H9 (cell line): ENCODE data around the gene MYH11. TPM values are rescaled to one million over a fixed set of nuclear protein-coding genes. Genes with fewer than 3 reads are reported as not detected.

Source experiments
- DNase-seq: peaks from one replicate; pipeline ENCODE4 v3.0.0-alpha.2; 2017
- H2AFZ ChIP-seq: one replicate; pipeline ENCODE4 v1.6.1; 2013; ENCODE audit warnings: mild to moderate bottlenecking, low read length, control low read depth, moderate library complexity
- H2AK5ac ChIP-seq: 2 replicates; pipeline ENCODE4 v1.6.1; 2013; ENCODE audit warnings: low read length, control low read depth, mixed read lengths; ENCODE audit not compliant: insufficient read length
- H2BK120ac ChIP-seq: one replicate; pipeline ENCODE4 v1.6.1; 2013; ENCODE audit warnings: low read depth, mild to moderate bottlenecking, low read length, control low read depth, inconsistent platforms; ENCODE audit not compliant: poor library complexity, severe bottlenecking
- H2BK12ac ChIP-seq: 2 replicates; pipeline ENCODE4 v1.6.1; 2013; ENCODE audit warnings: low read length, control low read depth, mixed read lengths, low read depth; ENCODE audit not compliant: insufficient read length
- H2BK15ac ChIP-seq: 2 replicates; pipeline ENCODE4 v1.6.1; 2013; ENCODE audit warnings: low read depth, low read length, control low read depth
- H2BK20ac ChIP-seq: one replicate; pipeline ENCODE4 v1.6.1; 2013; ENCODE audit warnings: low read depth, mild to moderate bottlenecking, low read length, control low read depth, inconsistent platforms; ENCODE audit not compliant: poor library complexity, severe bottlenecking
- H2BK5ac ChIP-seq: 2 replicates; pipeline ENCODE4 v1.6.1; 2013; ENCODE audit warnings: low read length, control low read depth, mixed read lengths; ENCODE audit not compliant: insufficient read length
- H3K14ac ChIP-seq: 2 replicates; pipeline ENCODE4 v1.6.1; 2013; ENCODE audit warnings: low read length, control low read depth; ENCODE audit not compliant: insufficient read depth
- H3K18ac ChIP-seq: 2 replicates; pipeline ENCODE4 v1.6.1; 2013; ENCODE audit warnings: low read depth, mild to moderate bottlenecking, mixed read lengths, low read length, control low read depth; ENCODE audit not compliant: insufficient read length
- H3K23ac ChIP-seq: 2 replicates; pipeline ENCODE4 v1.6.1; 2013; ENCODE audit warnings: low read length, control low read depth, mixed read lengths, low read depth; ENCODE audit not compliant: insufficient read length
- H3K23me2 ChIP-seq: 2 replicates; pipeline ENCODE4 v1.6.1; 2013; ENCODE audit warnings: low read depth, mild to moderate bottlenecking, mixed read lengths, low read length, control low read depth; ENCODE audit not compliant: insufficient read length, poor library complexity, severe bottlenecking
- H3K27ac ChIP-seq: 2 replicates; pipeline ENCODE4 v1.5.1; 2013; ENCODE audit warnings: low read length, control low read depth, mixed read lengths, low read depth; ENCODE audit not compliant: insufficient read length
- H3K27me3 ChIP-seq: 2 replicates; pipeline ENCODE4 v1.6.1; 2013; ENCODE audit warnings: low read length, control low read depth, inconsistent platforms; ENCODE audit not compliant: insufficient read depth
- H3K4ac ChIP-seq: 2 replicates; pipeline ENCODE4 v1.6.1; 2013; ENCODE audit warnings: low read depth, mild to moderate bottlenecking, control low read depth, inconsistent platforms, low read length, moderate library complexity
- H3K4me1 ChIP-seq: 2 replicates; pipeline ENCODE4 v1.6.1; 2013; ENCODE audit warnings: low read length, control low read depth, inconsistent platforms; ENCODE audit not compliant: insufficient read depth
- H3K4me2 ChIP-seq: 2 replicates; pipeline ENCODE4 v1.6.1; 2013; ENCODE audit warnings: low read length, control low read depth, mixed read lengths; ENCODE audit not compliant: insufficient read length, insufficient read depth
- H3K56ac ChIP-seq: 2 replicates; pipeline ENCODE4 v1.6.1; 2013; ENCODE audit warnings: low read depth, mild to moderate bottlenecking, mixed read lengths, low read length, control low read depth; ENCODE audit not compliant: insufficient read length
- H3K79me1 ChIP-seq: 2 replicates; pipeline ENCODE4 v1.6.1; 2013; ENCODE audit warnings: low read depth, mild to moderate bottlenecking, moderate library complexity, low read length, control low read depth, inconsistent platforms; ENCODE audit not compliant: insufficient read depth, poor library complexity, severe bottlenecking
- H3K79me2 ChIP-seq: 2 replicates; pipeline ENCODE4 v1.6.1; 2013; ENCODE audit warnings: low read length, control low read depth, inconsistent platforms; ENCODE audit not compliant: insufficient read depth
- H3K9ac ChIP-seq: 2 replicates; pipeline ENCODE4 v1.6.1; 2013; ENCODE audit warnings: low read length, control low read depth, mixed read lengths; ENCODE audit not compliant: insufficient read length; ENCODE audit errors: extremely low read depth
- H3K9me3 ChIP-seq: one replicate; pipeline ENCODE4 v1.6.1; 2013; ENCODE audit warnings: low read depth, low read length, inconsistent platforms; ENCODE audit not compliant: control insufficient read depth
- H3T11ph ChIP-seq: one replicate; pipeline ENCODE4 v1.6.1; 2013; ENCODE audit warnings: mild to moderate bottlenecking, low read length, control low read depth, inconsistent platforms
- H4K20me1 ChIP-seq: one replicate; pipeline ENCODE4 v1.6.1; 2013; ENCODE audit not compliant: control insufficient read depth, insufficient read length, insufficient read depth
- H4K5ac ChIP-seq: 2 replicates; pipeline ENCODE4 v1.6.1; 2013; ENCODE audit warnings: low read depth, mild to moderate bottlenecking, mixed read lengths, low read length, control low read depth; ENCODE audit not compliant: insufficient read length
- H4K8ac ChIP-seq: replicated peaks from 2 replicates; pipeline ENCODE4 v1.6.1; 2013; ENCODE audit warnings: low read length, control low read depth, mixed read lengths, low read depth; ENCODE audit not compliant: insufficient read length
- H4K91ac ChIP-seq: 2 replicates; pipeline ENCODE4 v1.6.1; 2013; ENCODE audit warnings: low read depth, mild to moderate bottlenecking, moderate library complexity, mixed read lengths, low read length, control low read depth; ENCODE audit not compliant: insufficient read length
- H3K27ac Mint-ChIP-seq, 3 experiments: 2 replicates in 2 of 3; 3 replicates in 1 of 3; pipeline ENCODE4 v1.8.0; 2020 to 2021; ENCODE audit warnings: mixed read lengths in 3 of 3, mild to moderate bottlenecking in 1 of 3, moderate library complexity in 1 of 3
- H3K27me3 Mint-ChIP-seq: 2 replicates; pipeline ENCODE4 v1.8.0; 2021; ENCODE audit warnings: low read depth, mild to moderate bottlenecking, moderate library complexity, mixed read lengths
- H3K36me3 Mint-ChIP-seq, 3 experiments: 2 replicates in 2 of 3; 3 replicates in 1 of 3; pipeline ENCODE4 v1.8.0; 2020 to 2021; ENCODE audit warnings: low read depth in 3 of 3, mixed read lengths in 3 of 3; ENCODE audit not compliant: insufficient read depth in 1 of 3
- H3K4me1 Mint-ChIP-seq, 2 experiments: 2 replicates each; pipeline ENCODE4 v1.8.0; 2020; ENCODE audit warnings: mixed read lengths in 2 of 2
- H3K4me3 Mint-ChIP-seq, 2 experiments: 2 replicates in 1 of 2; 3 replicates in 1 of 2; pipeline ENCODE4 v1.8.0; 2020 to 2021; ENCODE audit warnings: mild to moderate bottlenecking in 2 of 2, mixed read lengths in 2 of 2, moderate library complexity in 1 of 2
- H3K9me3 Mint-ChIP-seq, 2 experiments: 2 replicates in 1 of 2; 3 replicates in 1 of 2; pipeline ENCODE4 v1.8.0; 2020; ENCODE audit warnings: mild to moderate bottlenecking in 2 of 2, mixed read lengths in 2 of 2, moderate library complexity in 1 of 2
- CTCF ChIP-seq: fragments of 200-600 bp; sonication (generic); conservative IDR thresholded peaks from 3 replicates; pipeline ENCODE4 v1.8.0; 2021; ENCODE audit warnings: antibody characterized with exemption, mild to moderate bottlenecking
- WGBS: extraction: QIAGEN DNeasy Blood & Tissue Kit; methylation state at CpG from one replicate; pipeline ENCODE4 v1.1.7; 2013; ENCODE audit warnings: missing lambda C conversion rate, low lambda C conversion rate, mixed read lengths; ENCODE audit not compliant: insufficient read length; ENCODE audit errors: extremely low coverage; 5-methylcytosine and 5-hydroxymethylcytosine counted together
- total RNA-seq: library from RNA; stranded (reverse); gene quantifications from 2 replicates; pipeline ENCODE4 v1.2.1, GENCODE V29; 2021

MYH11 gene
- total RNA-seq, 1 experiment from 2014 or later = 0.42 TPM

GRCh38 chr16:15716694-15717447 is 140.0 kb downstream of the MYH11 start:
- no peak overlapping the region for H3T11ph ChIP-seq
- H2BK5ac ChIP-seq = no peak overlapping the region
- H4K20me1 ChIP-seq = no peaks in the 10 kb centered on the region
- no peak overlapping the region for H2AFZ ChIP-seq
- H3K27ac ChIP-seq = no peak overlapping the region
- no peak overlapping the region for H3K14ac ChIP-seq
- Mint-ChIP-seq H3K9me3 (no peaks in the 10 kb centered on the region), H3K27ac (no peak overlapping the region; a peak in 2 of 7 replicates), H3K4me3 (no peak overlapping the region), H3K4me1 (peaks cover 4 to 8% of the 10 kb centered on the region in 2 experiments), H3K36me3 (peaks cover 0 to 13% (median 0%) of the 10 kb centered on the region in 3 experiments; a peak in 4 of 7 replicates), H3K27me3 (peaks cover 2% of the 10 kb centered on the region)
- no peak overlapping the region for H2BK15ac ChIP-seq
- no peaks in the 10 kb centered on the region for H3K27me3 ChIP-seq
- H3K23me2 ChIP-seq = no peaks in the 10 kb centered on the region
- no peak overlapping the region for H3K4ac ChIP-seq
- no peaks in the 10 kb centered on the region for H3K79me1 ChIP-seq
- H2AK5ac ChIP-seq = no peak overlapping the region
- H2BK20ac ChIP-seq = no peak overlapping the region
- no peaks in the 10 kb centered on the region for H3K9me3 ChIP-seq
- H3K4me2 ChIP-seq = no peak overlapping the region
- no peak overlapping the region for H3K18ac ChIP-seq
- H2BK12ac ChIP-seq = no peak overlapping the region
- no peak overlapping the region for H3K9ac ChIP-seq
- no peaks in the 10 kb centered on the region for H3K4me1 ChIP-seq
- no peaks in the 10 kb centered on the region for H3K79me2 ChIP-seq
- no peak overlapping the region for H4K8ac ChIP-seq
- H4K91ac ChIP-seq = no peak overlapping the region
- H3K56ac ChIP-seq = no peak overlapping the region
- DNase-seq = no peak
- no CpG with 5 or more reads among the region's 23 CpGs for WGBS
- no peak overlapping the region for H2BK120ac ChIP-seq
- no peak for TF ChIP-seq CTCF
- no peak overlapping the region for H4K5ac ChIP-seq
- H3K23ac ChIP-seq = no peak overlapping the region
